ENCODE data around the gene LYPD6B. TPM values are rescaled to one million over a fixed set of nuclear protein-coding genes. Genes with fewer than 3 reads are reported as not detected.

Gene LYPD6B
- total RNA-seq, 2 donors from 2014 or later = 12.6 to 14.5 TPM

GRCh38 chr2:149167941-149168340 lies 129.4 kb downstream of the LYPD6B start:
- Histone ChIP-seq H3K4me3 (ENCODE audit: low read length) (no peak overlapping the region), H3K4me1 (ENCODE audit: control insufficient read depth, insufficient read depth, low read length) (peaks cover 2% of the 10 kb centered on the region), H3K9ac (ENCODE audit: extremely low read depth, low read length, poor library complexity, severe bottlenecking) (no peak overlapping the region), H3K36me3 (ENCODE audit: control insufficient read depth, insufficient read depth, low read length) (no peaks in the 10 kb centered on the region), H3K27ac (ENCODE audit: low read depth, low read length) (no peak overlapping the region), H3K9me3 (ENCODE audit: control insufficient read depth, low read length) (peaks cover 7% of the 10 kb centered on the region), H3K27me3 (ENCODE audit: control insufficient read depth, insufficient read depth, low read length, poor library complexity, severe bottlenecking) (peaks cover 27% of the 10 kb centered on the region)
- H3K27ac Mint-ChIP-seq = no peak overlapping the region
- WGBS, 2 experiments (ENCODE audit: insufficient coverage in 1 of 2, insufficient read length in 1 of 2) = 88 to 100% methylated on average over 2 to 4 of the region's 4 CpGs
- no peak for DNase-seq
- H3K4me3 Mint-ChIP-seq = no peak overlapping the region
- peaks cover 5% of the 10 kb centered on the region for H3K36me3 Mint-ChIP-seq (ENCODE audit: low read depth)
- H3K9me3 Mint-ChIP-seq = peaks cover 4% of the 10 kb centered on the region
- no peak for TF ChIP-seq CTCF (conservative IDR thresholded peaks at IDR 0.05)
- H3K27me3 Mint-ChIP-seq (ENCODE audit: insufficient read depth) = peaks cover 10% of the 10 kb centered on the region
- peaks cover 31% of the 10 kb centered on the region for H3K4me1 Mint-ChIP-seq

GRCh38 chr2:149169656-149170055 lies 131.2 kb downstream of the LYPD6B start:
- peaks cover 31% of the 10 kb centered on the region for H3K4me1 Mint-ChIP-seq
- Histone ChIP-seq H3K27me3 (ENCODE audit: control insufficient read depth, insufficient read depth, low read length, poor library complexity, severe bottlenecking) (peaks cover 10% of the 10 kb centered on the region), H3K9me3 (ENCODE audit: control insufficient read depth, low read length) (peaks cover 7% of the 10 kb centered on the region), H3K9ac (ENCODE audit: extremely low read depth, low read length, poor library complexity, severe bottlenecking) (no peak overlapping the region), H3K27ac (ENCODE audit: low read depth, low read length) (no peak overlapping the region), H3K36me3 (ENCODE audit: control insufficient read depth, insufficient read depth, low read length) (no peaks in the 10 kb centered on the region), H3K4me3 (ENCODE audit: low read length) (no peak overlapping the region), H3K4me1 (ENCODE audit: control insufficient read depth, insufficient read depth, low read length) (peaks cover 2% of the 10 kb centered on the region)
- no peak for TF ChIP-seq CTCF (conservative IDR thresholded peaks at IDR 0.05)
- H3K27ac Mint-ChIP-seq = peak overlapping the region; percentile 9
- 95 to 100% methylated on average over 1 to 4 of the region's 4 CpGs for WGBS, 2 experiments (ENCODE audit: insufficient coverage in 1 of 2, insufficient read length in 1 of 2)
- H3K4me3 Mint-ChIP-seq = no peak overlapping the region
- peaks cover 5% of the 10 kb centered on the region for H3K36me3 Mint-ChIP-seq (ENCODE audit: low read depth)
- DNase-seq = no peak
- H3K9me3 Mint-ChIP-seq = peaks cover 4% of the 10 kb centered on the region
- peaks cover 2% of the 10 kb centered on the region for H3K27me3 Mint-ChIP-seq (ENCODE audit: insufficient read depth)

- WGBS, 2 experiments (ENCODE audit: insufficient coverage in 1 of 2, insufficient read length in 1 of 2) = 94% methylated on average over 1 of the region's 1 CpG; no CpG with 5 or more reads in 1 of the 2 experiments
- peaks cover 31% of the 10 kb centered on the region for H3K4me1 Mint-ChIP-seq
- H3K27me3 ChIP-seq (ENCODE audit: control insufficient read depth, insufficient read depth, low read length, poor library complexity, severe bottlenecking) = peaks cover 5% of the 10 kb centered on the region
- peaks cover 7% of the 10 kb centered on the region for H3K9me3 ChIP-seq (ENCODE audit: control insufficient read depth, low read length)
- peaks cover 5% of the 10 kb centered on the region for H3K36me3 Mint-ChIP-seq (ENCODE audit: low read depth)
- peaks cover 2% of the 10 kb centered on the region for H3K27me3 Mint-ChIP-seq (ENCODE audit: insufficient read depth)
- H3K4me3 Mint-ChIP-seq = no peak overlapping the region
- no peak overlapping the region for H3K27ac Mint-ChIP-seq
- no peaks in the 10 kb centered on the region for H3K36me3 ChIP-seq (ENCODE audit: control insufficient read depth, insufficient read depth, low read length)
- H3K4me3 ChIP-seq (ENCODE audit: low read length) = no peak overlapping the region
- peaks cover 4% of the 10 kb centered on the region for H3K9me3 Mint-ChIP-seq
- no peak overlapping the region for H3K27ac ChIP-seq (ENCODE audit: low read depth, low read length)
- no peak for TF ChIP-seq CTCF (conservative IDR thresholded peaks at IDR 0.05)
- DNase-seq = no peak
- H3K4me1 ChIP-seq (ENCODE audit: control insufficient read depth, insufficient read depth, low read length) = peaks cover 2% of the 10 kb centered on the region
- H3K9ac ChIP-seq (ENCODE audit: extremely low read depth, low read length, poor library complexity, severe bottlenecking) = no peak overlapping the region
Measured at GRCh38 chr2:149170156-149170555, 131.7 kb downstream of the LYPD6B start.
